B cell (primary cell): ENCODE data around the gene WDR90. TPM values are rescaled to one million over a fixed set of nuclear protein-coding genes. Genes with fewer than 3 reads are reported as not detected.
A peak's percentile ranks its signal among the peaks of the same experiment; 100 is the strongest.

Experiments
- ATAC-seq: fragments of 200-7000 bp; cut with Tn5 transposase; one replicate; pipeline ENCODE4 v1.10.0; 2021; ENCODE audit warnings: low read depth, mild to moderate bottlenecking, moderate number of reproducible peaks, moderate library complexity
- CTCF ChIA-PET: fragments of 350-600 bp; sonication (Branson Sonifier 250); formaldehyde crosslinking; loops from one replicate; lab custom pipeline; 2021; ENCODE audit warnings: antibody characterized with exemption, inconsistent platforms; lab: Charles Lee
- POLR2A ChIA-PET: fragments of 350-600 bp; sonication (Branson Sonifier 250); formaldehyde crosslinking; loops from one replicate; lab custom pipeline; 2021; ENCODE audit warnings: antibody characterized with exemption; lab: Charles Lee
- DNase-seq: peaks from one replicate; pipeline ENCODE4 v3.0.0; 2013
- H2AFZ ChIP-seq: 2 replicates; pipeline ENCODE4 v1.6.1; 2012; ENCODE audit warnings: mild to moderate bottlenecking, low read depth, low read length; ENCODE audit not compliant: insufficient read depth, poor library complexity, severe bottlenecking
- H3K27ac ChIP-seq, 2 donors: 1 replicate in 1 of 2; 2 replicates in 1 of 2; pipeline ENCODE4 v1.5.1; 2012 to 2013; ENCODE audit warnings: low read length in 2 of 2, mild to moderate bottlenecking in 2 of 2, moderate library complexity in 1 of 2
- H3K27me3 ChIP-seq, 4 experiments: fragments of 200-600 bp in 1 of 4; sonication (generic) in 1 of 4; replicated peaks in 1 of 4; 1 replicate in 2 of 4; 2 replicates in 2 of 4; pipeline versions ENCODE4 v1.6.1 to v1.7.0; 2013 to 2016; ENCODE audit warnings: low read length in 3 of 4, mild to moderate bottlenecking in 2 of 4, mixed read lengths in 1 of 4, moderate library complexity in 1 of 4; ENCODE audit not compliant: insufficient read depth in 4 of 4, control insufficient read depth in 3 of 4; ENCODE audit errors: control extremely low read depth in 1 of 4
- H3K36me3 ChIP-seq, 2 experiments: replicated peaks in 1 of 2; 1 replicate in 1 of 2; 2 replicates in 1 of 2; pipeline versions ENCODE4 v1.6.1 to v1.7.1; 2013; ENCODE audit warnings: low read length in 1 of 2; ENCODE audit not compliant: insufficient read depth in 2 of 2, control insufficient read depth in 1 of 2; ENCODE audit errors: control extremely low read depth in 1 of 2, extremely low read depth in 1 of 2
- H3K4me1 ChIP-seq, 2 donors: fragments of 200-600 bp in 1 of 2; sonication (generic) in 1 of 2; 1 replicate in 1 of 2; 2 replicates in 1 of 2; pipeline versions ENCODE4 v1.5.1 to v1.6.1; 2013 to 2017; ENCODE audit warnings: low read length in 2 of 2; ENCODE audit not compliant: control insufficient read depth in 2 of 2, insufficient read depth in 2 of 2
- H3K4me2 ChIP-seq: replicated peaks from 2 replicates; pipeline ENCODE3; 2012; ENCODE audit warnings: mild to moderate bottlenecking, low read depth, low read length; ENCODE audit not compliant: poor library complexity, severe bottlenecking
- H3K4me3 ChIP-seq, 5 experiments: fragments of 200-600 bp in 1 of 5; sonication (generic) in 1 of 5; 1 replicate in 3 of 5; 2 replicates in 2 of 5; pipeline versions ENCODE4 v1.5.1 to v1.7.0; 2011 to 2016; ENCODE audit warnings: low read length in 4 of 5, mild to moderate bottlenecking in 4 of 5, low read depth in 2 of 5, control low read depth in 1 of 5, moderate library complexity in 1 of 5; ENCODE audit not compliant: insufficient read depth in 1 of 5; ENCODE audit errors: control extremely low read depth in 1 of 5, extremely low read depth in 1 of 5
- H3K79me2 ChIP-seq: fragments of 200-600 bp; sonication (generic); one replicate; pipeline ENCODE4 v1.6.0; 2016; ENCODE audit warnings: low read length; ENCODE audit not compliant: control insufficient read depth, insufficient read depth
- H3K9ac ChIP-seq: fragments of 200-600 bp; sonication (generic); 2 replicates; pipeline ENCODE4 v1.6.1; 2017; ENCODE audit warnings: mild to moderate bottlenecking, low read length, moderate library complexity
- H3K9me3 ChIP-seq, 3 donors: one replicate each; pipeline versions ENCODE4 v1.6.1 to v1.7.1; 2013; ENCODE audit warnings: low read length in 2 of 3; ENCODE audit not compliant: control insufficient read depth in 2 of 3, insufficient read depth in 1 of 3; ENCODE audit errors: control extremely low read depth in 1 of 3
- H4K20me1 ChIP-seq: 2 replicates; pipeline ENCODE4 v1.6.0; 2012; ENCODE audit warnings: mild to moderate bottlenecking, low read length; ENCODE audit not compliant: insufficient read depth, control insufficient read depth, poor library complexity, severe bottlenecking
- H3K27ac Mint-ChIP-seq: one replicate; pipeline ENCODE4 v1.8.0; 2021; ENCODE audit warnings: mixed read lengths
- H3K27me3 Mint-ChIP-seq: one replicate; pipeline ENCODE4 v1.8.0; 2021; ENCODE audit warnings: mixed read lengths
- H3K4me1 Mint-ChIP-seq: one replicate; pipeline ENCODE4 v1.8.0; 2021; ENCODE audit warnings: mixed read lengths
- H3K4me3 Mint-ChIP-seq: one replicate; pipeline ENCODE4 v1.8.0; 2021; ENCODE audit warnings: mixed read lengths
- H3K9me3 Mint-ChIP-seq: one replicate; pipeline ENCODE4 v1.8.0; 2022; ENCODE audit warnings: mixed read lengths; ENCODE audit not compliant: insufficient read depth
- CTCF ChIP-seq: fragments of 200-600 bp; IDR thresholded peaks from one replicate; pipeline ENCODE4 v1.8.0; 2022; ENCODE audit warnings: antibody characterized with exemption, mild to moderate bottlenecking
- EZH2 ChIP-seq: IDR thresholded peaks from 2 replicates; pipeline ENCODE4 v1.6.1; 2012; ENCODE audit warnings: borderline replicate concordance, low read depth, mild to moderate bottlenecking, moderate library complexity, low read length; ENCODE audit not compliant: insufficient read depth, poor library complexity, severe bottlenecking
- WGBS: methylation state at CpG from one replicate; pipeline ENCODE4 v1.1.5; 2013; ENCODE audit warnings: missing lambda C conversion rate; ENCODE audit not compliant: insufficient coverage; 5-methylcytosine and 5-hydroxymethylcytosine counted together
- intact Hi-C: fragments of 100-400 bp; cut with micrococcal nuclease; formaldehyde crosslinking; loops from one replicate; pipeline ENCODE4 v1.10.0; 2022
- polyA plus RNA-seq: library from polyadenylated mRNA; depleted of rRNA; stranded (reverse); fragments of >200 nt; gene quantifications from 2 replicates; pipeline ENCODE4 v1.2.3, GENCODE V29; 2012
- total RNA-seq, 2 donors: library from RNA; stranded (reverse); fragments of 120-200 nt in 1 of 2; gene quantifications; 1 replicate in 1 of 2; 2 replicates in 1 of 2; pipeline versions ENCODE4 v1.2.3 to v1.2.4, GENCODE V29; 2013 to 2022

The WDR90 gene
- total and polyA plus RNA-seq, 2 donors (not counting 1 experiment from before 2014, with no cell fraction given): 23.1 to 34.7 TPM

GRCh38 chr16:648071-648780 lies 939 bp upstream of the WDR90 start:
- H3K4me1 ChIP-seq: peaks cover 15 to 20% of the 10 kb centered on the region in 2 donors
- 39% methylated on average over 24 of the region's 24 CpGs for WGBS
- peak; percentile 52 for DNase-seq
- peak overlapping the region; percentile 79 to 90 for H3K27ac ChIP-seq
- peaks cover 8% of the 10 kb centered on the region for H4K20me1 ChIP-seq
- POLR2A ChIA-PET: interaction anchor here (0.6 to 1.2 kb wide), 2 partner anchors 10 to 12 kb away, joined by 3 to 4 read pairs; partner anchors contain the start of gene METTL26
- peaks cover 8% of the 10 kb centered on the region for H3K79me2 ChIP-seq
- peak overlapping the region; percentile 92 for H3K4me2 ChIP-seq
- peak overlapping the region; percentile 84 for H3K4me3 Mint-ChIP-seq
- peak; percentile 41 for TF ChIP-seq CTCF
- no peak for TF ChIP-seq EZH2
- H3K27me3 ChIP-seq: no peaks in the 10 kb centered on the region
- peak overlapping the region; percentile 27 to 76 (median 67) for H3K4me3 ChIP-seq
- H3K4me1 Mint-ChIP-seq: peaks cover 19% of the 10 kb centered on the region
- ATAC-seq: no peak
- peak overlapping the region; percentile 92 for H2AFZ ChIP-seq
- peaks cover 0 to 2% (median 0%) of the 10 kb centered on the region in 3 donors for H3K9me3 ChIP-seq
- CTCF ChIA-PET: interaction anchor here (1.2 to 1.4 kb wide), 2 partner anchors 10 to 12 kb away, joined by 4 to 5 read pairs; partner anchors contain the start of gene METTL26
- intact Hi-C loops: loop anchor here (2.0 kb wide), 2 partner anchors 19 to 59 kb away; no protein-coding TSS in a partner anchor
- H3K9me3 Mint-ChIP-seq: no peaks in the 10 kb centered on the region
- no peaks in the 10 kb centered on the region for H3K36me3 ChIP-seq
- H3K27me3 Mint-ChIP-seq: no peaks in the 10 kb centered on the region
- H3K27ac Mint-ChIP-seq: peak overlapping the region; percentile 84
- H3K9ac ChIP-seq: peak overlapping the region; percentile 71
